Fibroblast of villous mesenchyme (primary cell): Measurements from ENCODE around the gene NHSL1. TPM values are rescaled to one million over a fixed set of nuclear protein-coding genes. Genes with fewer than 3 reads are reported as not detected.

Experiments
- DNase-seq: peaks from one replicate; pipeline ENCODE4 v3.0.0-alpha.2; 2010; ENCODE audit warnings: low read depth
- H3K4me3 ChIP-seq: 2 replicates; pipeline ENCODE4 v1.5.1; 2011; ENCODE audit warnings: low read depth, mild to moderate bottlenecking, low read length
- total RNA-seq: library from RNA; depleted of rRNA; stranded (reverse); fragments of >200 nt; gene quantifications from 2 replicates; pipeline ENCODE4 v1.2.3, GENCODE V29; 2012
- TF ChIP-seq, protein P1 (sequence below): IDR thresholded peaks from 2 replicates; pipeline ENCODE4 v1.5.1; 2012; ENCODE audit warnings: low read depth, mild to moderate bottlenecking, low read length; ENCODE audit not compliant: insufficient read depth

The NHSL1 gene
- total RNA-seq, 1 donor = 4.7 TPM

DNA sequence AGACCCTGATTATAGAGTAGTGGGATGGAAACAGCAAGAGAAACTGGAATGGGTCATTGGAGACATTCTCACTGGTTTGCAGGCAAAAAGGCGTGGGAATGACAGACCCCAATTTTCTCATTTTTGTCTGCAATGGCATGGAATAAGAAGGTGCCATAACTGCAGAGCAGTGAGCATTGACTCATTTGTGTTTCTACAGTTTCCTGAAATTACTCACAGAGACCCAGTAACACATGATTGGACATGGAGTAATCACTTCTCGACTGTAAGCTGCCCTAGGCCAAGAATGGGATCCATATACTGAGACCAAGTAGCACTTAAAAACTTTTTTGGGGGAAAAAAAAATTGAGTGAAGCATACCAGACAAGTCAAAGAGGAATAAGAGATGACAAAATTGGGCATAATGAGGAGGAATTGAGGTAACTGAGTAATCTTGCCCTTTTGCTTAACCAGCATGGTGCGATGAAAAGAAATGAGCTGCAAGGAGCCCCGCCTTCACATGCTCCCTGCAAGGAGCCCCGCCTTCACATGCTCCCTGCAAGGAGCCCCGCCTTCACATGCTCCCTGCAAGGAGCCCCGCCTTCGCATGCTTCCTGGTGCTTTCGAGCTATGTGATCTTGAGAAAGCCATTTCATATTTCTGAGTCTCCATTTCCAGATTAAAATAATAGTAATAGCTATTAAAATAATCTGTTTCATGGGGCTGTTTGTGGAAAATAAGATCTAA lies 44.1 kb downstream of the NHSL1 start:
- no peak overlapping the region for H3K4me3 ChIP-seq
- no peak for DNase-seq
- TF ChIP-seq, protein P1, sequence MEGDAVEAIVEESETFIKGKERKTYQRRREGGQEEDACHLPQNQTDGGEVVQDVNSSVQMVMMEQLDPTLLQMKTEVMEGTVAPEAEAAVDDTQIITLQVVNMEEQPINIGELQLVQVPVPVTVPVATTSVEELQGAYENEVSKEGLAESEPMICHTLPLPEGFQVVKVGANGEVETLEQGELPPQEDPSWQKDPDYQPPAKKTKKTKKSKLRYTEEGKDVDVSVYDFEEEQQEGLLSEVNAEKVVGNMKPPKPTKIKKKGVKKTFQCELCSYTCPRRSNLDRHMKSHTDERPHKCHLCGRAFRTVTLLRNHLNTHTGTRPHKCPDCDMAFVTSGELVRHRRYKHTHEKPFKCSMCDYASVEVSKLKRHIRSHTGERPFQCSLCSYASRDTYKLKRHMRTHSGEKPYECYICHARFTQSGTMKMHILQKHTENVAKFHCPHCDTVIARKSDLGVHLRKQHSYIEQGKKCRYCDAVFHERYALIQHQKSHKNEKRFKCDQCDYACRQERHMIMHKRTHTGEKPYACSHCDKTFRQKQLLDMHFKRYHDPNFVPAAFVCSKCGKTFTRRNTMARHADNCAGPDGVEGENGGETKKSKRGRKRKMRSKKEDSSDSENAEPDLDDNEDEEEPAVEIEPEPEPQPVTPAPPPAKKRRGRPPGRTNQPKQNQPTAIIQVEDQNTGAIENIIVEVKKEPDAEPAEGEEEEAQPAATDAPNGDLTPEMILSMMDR = no peak

DNA sequence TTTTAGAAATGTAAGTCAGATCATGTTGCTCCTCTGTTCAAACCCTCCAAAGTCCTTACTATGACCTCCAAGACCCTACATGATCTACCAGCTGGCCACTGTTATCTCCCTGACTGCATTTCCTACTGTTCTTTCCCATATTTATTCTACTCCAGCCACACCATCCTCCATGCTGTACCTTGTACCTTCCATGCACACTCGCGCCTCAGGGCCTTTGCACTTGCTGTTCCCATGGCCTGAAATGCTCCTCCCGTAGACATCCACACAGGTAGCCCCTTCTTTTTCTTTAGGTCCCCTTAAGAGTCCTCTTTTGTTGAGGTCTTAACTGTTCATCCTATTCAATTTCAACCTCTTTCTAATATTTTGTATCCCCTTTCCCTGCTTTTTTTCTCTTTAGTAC lies 48.3 kb downstream of the NHSL1 start:
- DNase-seq = no peak

DNA sequence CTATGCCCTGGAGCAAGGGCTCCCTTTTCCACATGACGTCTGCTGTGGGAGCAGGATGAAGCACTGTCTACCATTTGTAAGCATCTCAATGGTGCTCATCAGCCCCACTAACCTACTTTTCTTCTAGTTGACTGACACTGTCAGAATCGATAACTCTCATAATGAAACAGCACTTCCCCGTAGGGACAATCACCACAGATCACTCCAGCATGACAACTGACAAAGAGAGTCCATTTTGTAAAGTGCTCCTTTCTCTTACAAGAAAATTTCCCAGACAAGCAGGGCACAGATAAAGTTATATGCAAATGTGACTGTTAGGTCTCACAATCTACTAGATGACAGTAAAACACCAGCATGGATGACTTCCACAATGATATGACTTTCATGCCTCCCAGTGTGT lies 48.8 kb downstream of the NHSL1 start:
- no peak for DNase-seq
- TF ChIP-seq, protein P1 = no peak
- no peak overlapping the region for H3K4me3 ChIP-seq

More for the DNA sequence above, 48.3 kb downstream of the NHSL1 start:
- H3K4me3 ChIP-seq = no peak overlapping the region
- TF ChIP-seq, protein P1 = no peak

DNA sequence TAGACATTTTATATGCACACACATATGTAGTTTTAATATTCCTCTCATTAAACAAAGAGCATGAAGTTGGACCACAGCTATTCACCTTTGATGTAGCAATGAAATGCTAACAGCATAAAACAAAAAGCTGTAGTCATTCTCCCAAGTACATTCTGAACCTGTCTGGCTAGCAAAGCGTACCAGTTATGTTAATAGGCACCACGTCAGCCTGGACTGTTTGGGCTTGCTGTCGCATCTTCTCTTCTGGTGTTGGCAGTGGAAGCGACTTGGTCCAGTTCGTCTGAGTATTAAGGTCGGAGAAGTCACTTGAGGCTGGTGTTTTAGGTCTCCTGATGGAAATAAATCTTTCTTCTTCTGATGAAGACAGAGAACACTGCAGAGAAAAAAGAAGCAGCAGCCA lies 52.5 kb downstream of the NHSL1 start:
- H3K4me3 ChIP-seq = no peak overlapping the region
- no peak for DNase-seq
- TF ChIP-seq, protein P1 = no peak

DNA sequence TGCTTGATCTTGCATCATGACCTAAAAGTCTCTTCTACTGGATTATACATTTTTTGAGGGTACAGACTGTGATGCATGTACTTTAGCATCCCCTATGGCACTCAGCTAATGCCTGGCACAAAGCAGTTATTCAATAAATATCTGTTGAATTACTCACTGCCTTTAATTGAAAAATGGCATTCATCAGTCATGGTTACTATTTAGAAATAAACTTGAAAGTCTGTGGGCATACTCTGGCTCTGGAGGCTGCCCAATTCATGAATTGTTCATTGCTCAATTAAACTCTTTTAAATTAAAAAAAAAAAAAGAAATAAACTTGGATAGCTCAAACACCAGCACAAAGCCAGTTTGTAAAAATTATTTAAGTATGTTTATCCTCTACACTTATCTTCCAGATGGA lies 55.3 kb downstream of the NHSL1 start:
- TF ChIP-seq, protein P1 = no peak
- no peak for DNase-seq
- no peak overlapping the region for H3K4me3 ChIP-seq

DNA sequence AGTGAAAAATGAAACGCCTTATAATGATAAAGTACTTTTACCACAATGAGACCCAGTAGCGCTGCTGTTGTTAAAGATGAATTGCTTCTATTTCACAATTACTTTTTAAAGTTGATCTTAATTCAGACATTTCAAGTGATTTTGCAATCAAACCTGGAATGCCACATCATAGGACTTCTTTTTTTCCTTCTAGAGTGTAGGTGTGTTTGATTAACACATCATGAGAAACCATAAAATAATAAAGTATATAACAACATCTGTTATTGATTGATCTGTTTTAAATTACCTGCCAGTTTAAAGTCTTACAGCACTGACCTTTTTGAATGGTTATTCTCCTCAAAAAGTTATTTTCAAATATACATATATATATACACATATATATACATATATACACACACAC lies 56.6 kb downstream of the NHSL1 start:
- TF ChIP-seq, protein P1 = no peak
- no peak for DNase-seq
- H3K4me3 ChIP-seq = no peak overlapping the region

DNA sequence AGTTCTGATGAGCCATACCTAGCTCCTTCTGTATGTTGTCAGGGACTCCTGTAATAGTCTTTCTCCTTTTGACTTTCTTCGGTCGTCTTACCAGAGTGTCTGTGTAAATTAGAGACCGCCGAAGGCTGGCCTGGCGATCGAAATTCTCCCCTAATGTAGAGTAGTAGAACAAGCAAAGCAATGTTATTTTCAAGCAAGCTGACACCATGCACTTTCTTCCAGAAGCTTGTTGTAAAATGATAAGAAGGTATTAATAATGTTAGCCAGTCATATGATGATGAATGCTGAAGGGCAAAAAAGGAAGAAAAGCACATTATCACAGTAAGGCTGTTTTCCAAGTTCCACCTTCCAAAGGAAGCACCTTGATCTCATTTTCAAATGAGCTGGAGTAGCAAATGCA lies 57.3 kb downstream of the NHSL1 start:
- TF ChIP-seq, protein P1 = no peak
- DNase-seq = no peak
- no peak overlapping the region for H3K4me3 ChIP-seq
